ENCODE results near the gene TAS2R3. TPM values are rescaled to one million over a fixed set of nuclear protein-coding genes. Genes with fewer than 3 reads are reported as not detected.
"Not testable (repeated sequence)": the region's sequence is repeated elsewhere in the genome, so short reads cannot be mapped to it uniquely, and the experiment has no call there.

TAS2R3 gene, protein sequence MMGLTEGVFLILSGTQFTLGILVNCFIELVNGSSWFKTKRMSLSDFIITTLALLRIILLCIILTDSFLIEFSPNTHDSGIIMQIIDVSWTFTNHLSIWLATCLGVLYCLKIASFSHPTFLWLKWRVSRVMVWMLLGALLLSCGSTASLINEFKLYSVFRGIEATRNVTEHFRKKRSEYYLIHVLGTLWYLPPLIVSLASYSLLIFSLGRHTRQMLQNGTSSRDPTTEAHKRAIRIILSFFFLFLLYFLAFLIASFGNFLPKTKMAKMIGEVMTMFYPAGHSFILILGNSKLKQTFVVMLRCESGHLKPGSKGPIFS
- 0.12 TPM in 1 of 2 replicates, not detected in the other for total RNA-seq (2014; rRNA removed; shearing (Covaris generic))

DNA sequence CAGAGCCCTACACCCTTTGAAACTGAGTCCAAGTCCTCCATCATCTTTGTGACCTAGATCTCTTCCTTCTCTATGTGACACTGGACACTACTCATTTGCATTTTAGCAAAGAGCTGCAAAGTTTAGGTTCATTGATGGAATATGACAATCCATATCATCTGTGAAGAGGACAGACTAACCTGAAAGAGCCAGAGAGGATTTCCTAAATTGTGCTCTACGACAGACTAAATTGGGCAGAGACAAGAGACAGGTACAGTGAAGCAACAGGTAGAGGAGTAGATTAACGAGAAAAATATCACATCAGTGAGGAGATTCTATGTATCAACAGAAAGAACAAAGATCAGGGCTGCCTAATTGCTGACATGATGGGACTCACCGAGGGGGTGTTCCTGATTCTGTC lies at the start of gene TAS2R3:
Gene TAS2R3 (plus strand): TSS at position 301 of the 400 bp plus-strand sequence. CDS start 62 bp downstream, at position 363.
- DNase-seq (ENCODE audit: low read depth) = no peak

DNA sequence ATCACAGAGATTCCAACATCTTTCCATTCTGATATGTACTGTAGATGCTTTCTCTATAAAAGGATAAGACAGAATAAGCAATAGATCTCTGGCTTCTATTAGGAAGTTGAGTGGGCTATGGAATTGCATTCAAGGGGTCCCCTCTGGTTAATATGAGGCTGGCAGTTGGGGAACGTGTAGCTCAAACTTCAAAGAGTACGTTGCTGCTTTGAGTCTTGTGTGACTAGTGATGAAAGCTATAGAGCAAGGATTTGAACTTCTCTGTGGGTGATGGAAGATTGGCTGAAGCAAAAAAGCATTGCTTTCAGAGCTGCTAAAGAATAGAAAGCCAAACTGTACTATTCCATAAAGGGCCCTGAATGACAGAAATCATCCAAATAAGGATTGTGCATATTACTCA lies 49.3 kb upstream of the TAS2R3 start:
- DNase-seq (ENCODE audit: low read depth) = no peak

DNA sequence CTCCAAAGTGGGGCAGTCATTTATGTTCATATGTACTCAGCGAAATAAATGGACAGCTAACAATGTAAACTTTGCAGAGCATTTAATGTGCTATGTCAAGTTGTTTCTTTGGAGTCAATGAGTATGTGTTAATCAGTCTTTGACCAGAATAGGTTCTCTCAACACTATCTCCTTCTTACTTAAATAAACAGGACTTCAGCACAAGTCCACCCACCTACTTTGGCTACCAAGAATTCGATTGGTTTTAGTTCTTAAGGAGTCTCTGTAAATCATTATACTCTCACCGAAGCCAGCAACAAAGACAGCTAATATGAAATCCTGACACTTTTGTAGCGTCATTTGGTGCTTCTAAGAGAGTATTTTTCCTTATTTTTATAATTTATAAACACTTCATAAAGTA lies 48.9 kb upstream of the TAS2R3 start:
- DNase-seq (ENCODE audit: low read depth) = no peak

DNA sequence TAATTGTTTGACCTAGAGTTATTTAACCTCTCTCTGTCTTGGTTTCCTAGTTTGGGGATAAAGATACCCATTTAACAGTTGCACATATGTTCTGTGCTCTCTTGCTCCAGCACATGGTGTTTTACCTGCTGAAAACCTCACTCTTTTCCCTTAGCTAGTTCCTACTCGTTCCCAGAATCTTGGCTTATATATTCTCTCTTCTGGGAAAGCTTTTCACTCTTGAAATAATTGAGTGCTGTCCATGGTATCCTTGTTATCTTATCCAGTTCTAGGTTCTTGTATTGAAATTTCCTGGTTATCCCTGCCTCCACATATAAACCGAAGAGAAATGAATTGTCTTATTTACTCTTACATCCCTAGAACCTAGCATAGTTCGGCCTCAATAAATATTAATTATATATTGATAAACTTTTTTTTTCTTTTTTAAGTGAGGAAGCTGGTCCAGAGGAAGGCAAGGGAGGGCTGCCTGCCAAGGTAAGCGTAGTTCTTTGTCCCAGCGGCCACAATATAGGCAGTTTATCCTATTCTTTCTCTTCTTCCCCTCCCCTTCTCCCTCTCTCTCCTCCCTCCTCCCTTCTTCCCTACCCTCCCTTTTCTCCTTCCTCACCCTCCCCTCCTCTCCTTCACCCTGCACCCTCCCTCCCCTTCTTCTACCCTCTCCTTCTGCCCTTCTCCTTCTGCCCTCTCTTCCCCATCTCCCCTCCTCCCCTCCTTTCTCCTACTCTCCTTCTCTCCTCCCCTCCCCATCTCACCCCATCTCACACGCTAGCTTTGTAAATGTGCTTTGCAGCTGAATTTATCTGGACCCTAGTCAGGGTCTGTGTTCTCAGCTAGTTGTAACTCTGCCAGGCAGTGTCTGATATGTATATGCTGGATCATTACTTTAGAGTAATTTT lies 47.9 kb upstream of the TAS2R3 start:
- DNase-seq (ENCODE audit: low read depth) = no peak

DNA sequence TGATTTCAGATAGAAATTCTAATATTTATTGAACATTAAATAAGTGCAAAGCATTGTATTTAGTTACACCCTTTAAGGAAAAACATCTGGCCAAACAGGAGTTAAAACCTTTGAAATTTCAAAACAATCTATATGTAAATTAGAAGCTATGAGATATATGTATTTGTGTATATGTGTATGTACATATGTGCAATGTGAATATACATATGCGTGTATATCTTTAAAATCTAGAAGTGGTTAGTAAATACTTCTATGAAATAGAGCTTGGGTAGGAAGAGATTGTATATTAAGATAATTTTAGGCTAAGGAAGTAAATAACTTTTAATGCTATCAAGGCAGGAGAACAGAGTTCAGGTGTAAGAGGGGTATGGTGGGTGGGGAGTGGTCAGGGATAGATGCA lies 46.4 kb upstream of the TAS2R3 start:
- no peak for DNase-seq (ENCODE audit: low read depth)

DNA sequence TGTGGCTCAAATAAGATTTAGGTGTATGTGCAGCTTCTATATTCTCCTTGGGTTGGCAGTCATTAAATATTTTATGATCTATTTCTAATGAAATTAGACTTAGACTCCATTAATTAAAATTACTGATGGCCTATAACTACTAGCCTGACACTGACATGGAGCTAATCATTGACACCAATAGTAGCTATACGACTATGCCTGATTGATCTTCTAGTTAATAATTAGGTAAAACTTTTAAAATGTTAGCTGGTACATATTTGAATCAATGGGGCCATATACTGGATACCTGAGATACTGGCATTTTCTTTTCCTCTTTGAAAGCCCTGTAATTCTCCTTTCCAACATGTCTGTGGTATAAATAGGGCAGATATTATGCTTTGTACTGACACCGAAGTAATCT lies 41.4 kb upstream of the TAS2R3 start:
- no peak for DNase-seq (ENCODE audit: low read depth)

DNA sequence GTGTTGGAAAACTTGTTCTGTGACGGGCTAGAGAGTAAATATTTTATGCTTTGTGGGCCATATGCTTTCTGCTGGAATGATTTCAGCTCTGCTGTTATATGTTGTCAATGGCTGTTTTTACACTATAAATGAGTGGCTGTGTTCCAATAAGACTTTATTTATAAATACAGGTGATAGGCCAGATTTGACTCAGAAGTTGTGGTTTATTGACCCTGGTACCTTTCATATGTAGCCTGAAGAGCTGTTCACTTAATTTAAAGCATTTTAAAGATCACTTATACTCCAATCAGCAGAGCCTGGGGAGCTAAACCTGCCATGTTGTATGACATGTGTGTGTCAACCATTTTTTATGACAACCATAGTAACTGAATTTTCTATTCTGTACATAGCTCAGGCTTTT lies 34.9 kb upstream of the TAS2R3 start:
- DNase-seq (ENCODE audit: low read depth) = no peak

DNA sequence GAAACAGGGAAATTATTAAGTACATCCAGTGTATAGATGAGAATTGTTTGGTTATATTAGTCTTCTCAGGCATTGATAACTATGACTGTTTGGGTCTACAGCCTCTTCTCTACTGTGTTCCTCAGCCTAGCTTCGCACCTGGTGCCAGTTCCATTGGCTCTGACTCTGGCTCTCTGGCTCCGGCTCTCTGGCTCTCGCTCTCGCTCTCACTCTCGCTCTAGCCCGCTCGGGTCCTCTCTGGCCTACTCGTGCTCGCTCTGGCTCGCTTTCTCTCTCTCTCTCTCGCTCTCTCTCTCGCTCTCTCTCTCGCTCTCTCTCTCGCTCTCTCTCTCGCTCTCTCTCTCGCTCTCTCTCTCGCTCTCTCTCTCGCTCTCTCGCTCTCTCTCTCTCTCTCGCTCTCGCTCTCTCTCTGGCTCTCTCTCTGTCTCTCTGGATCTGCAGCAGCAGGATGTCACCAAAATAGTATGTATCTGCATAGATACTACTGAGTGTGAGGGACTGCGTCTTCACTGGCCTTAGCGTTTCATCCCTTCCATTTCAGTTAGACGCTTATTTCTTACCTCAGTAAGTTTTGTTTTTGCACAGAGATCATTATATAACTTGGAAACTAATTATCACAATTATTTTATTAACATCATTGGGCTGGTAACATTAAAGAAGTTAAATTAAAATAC lies 32.3 kb upstream of the TAS2R3 start:
- DNase-seq (ENCODE audit: low read depth) = no peak

DNA sequence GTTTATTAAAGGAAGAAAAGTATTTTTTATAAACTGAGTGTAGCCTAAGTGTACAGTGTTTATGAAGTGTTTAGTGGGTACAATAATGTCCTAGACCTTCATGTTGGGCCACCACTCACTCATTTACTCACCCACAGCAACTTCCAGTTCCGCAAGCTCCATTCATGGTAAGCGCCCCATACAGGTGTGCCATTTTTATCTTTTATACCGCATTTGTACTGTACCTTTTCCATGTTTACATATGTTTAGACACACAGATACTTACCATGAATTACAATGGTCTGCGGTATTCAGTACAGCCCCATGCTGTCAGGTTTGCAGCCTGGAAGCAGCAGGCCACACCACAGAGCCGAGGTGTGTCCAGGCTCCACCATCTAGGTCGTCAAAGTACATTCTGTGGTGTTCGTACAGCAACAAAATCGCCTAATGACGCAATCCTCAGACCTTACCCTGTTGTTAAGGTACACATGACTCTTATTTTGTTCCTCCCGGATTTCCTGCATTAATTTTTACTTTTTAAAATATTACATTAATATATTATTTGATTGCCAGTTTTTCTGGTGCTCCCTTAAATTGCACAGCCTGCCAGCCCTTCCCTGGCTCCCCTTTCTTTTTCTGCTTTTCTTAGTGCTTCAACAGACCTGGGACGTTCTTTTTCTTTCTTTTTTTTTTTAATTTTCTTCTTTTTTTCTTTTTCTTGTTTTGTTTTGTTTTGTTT lies 26.6 kb upstream of the TAS2R3 start:
- peak; percentile 9 for DNase-seq (ENCODE audit: low read depth)

DNA sequence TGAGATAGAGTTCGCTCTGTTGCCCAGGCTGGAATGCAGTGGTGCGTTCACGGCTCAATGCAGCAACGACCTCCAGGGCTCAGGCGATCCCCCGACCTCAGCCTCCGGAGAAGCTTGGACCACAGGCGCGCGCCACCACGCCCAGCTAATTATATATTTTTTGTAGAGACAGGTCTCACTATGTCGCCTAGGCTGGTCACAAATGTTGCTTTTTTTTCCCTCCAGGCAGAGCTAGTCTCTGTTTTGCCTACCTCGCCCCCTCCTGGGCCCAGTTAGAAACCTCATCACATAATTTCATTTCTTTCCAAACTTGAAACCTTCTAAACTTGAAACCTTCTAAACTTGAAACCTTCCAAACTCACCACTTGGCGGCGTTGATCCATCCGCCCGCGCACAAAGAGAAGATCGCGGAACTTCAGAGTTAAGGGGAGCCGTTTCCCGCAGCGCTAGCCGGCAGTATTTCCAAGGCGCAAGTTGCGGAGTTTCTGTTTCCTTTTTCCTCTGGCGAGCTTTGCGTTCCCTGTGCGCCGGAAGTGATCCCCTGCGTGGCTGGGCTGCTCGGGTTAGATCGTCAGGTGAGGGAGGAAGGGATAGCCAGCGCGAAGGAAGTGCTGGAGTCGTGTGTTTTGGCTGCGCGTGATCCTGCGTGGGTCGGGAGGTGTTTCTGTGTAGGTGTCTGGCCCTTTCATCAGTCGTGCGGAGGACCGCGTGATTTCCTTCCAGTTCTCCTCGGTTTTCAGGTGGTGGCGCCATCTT lies 25.9 kb upstream of the TAS2R3 start, which contains the start of gene SSBP1:
Gene SSBP1 (plus strand): TSS at position 523 of the 756 bp plus-strand sequence. CDS start 809 bp downstream, outside the sequence.
- DNase-seq (ENCODE audit: low read depth) = peak; percentile 95

DNA sequence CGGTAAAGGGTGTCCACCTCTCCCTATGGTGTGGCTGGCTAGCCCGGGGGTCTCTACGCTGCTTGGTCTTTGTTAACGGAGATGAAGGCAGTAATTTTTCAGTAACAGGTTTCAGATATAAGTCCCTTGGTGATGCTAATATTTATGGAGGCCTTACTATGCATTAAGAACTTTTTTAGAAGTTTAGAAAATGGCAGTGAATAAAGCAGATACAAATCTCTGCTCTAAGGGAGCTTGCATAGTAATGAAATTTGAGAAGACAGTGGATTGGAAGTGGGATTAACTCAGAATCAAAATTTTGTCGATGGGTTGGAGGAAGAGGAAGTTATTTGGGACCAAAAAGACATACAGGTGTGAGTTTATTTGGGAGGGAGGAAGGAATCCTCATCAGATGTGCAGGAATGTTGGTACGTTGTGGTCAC lies 25.3 kb upstream of the TAS2R3 start:
- DNase-seq (ENCODE audit: low read depth) = no peak

DNA sequence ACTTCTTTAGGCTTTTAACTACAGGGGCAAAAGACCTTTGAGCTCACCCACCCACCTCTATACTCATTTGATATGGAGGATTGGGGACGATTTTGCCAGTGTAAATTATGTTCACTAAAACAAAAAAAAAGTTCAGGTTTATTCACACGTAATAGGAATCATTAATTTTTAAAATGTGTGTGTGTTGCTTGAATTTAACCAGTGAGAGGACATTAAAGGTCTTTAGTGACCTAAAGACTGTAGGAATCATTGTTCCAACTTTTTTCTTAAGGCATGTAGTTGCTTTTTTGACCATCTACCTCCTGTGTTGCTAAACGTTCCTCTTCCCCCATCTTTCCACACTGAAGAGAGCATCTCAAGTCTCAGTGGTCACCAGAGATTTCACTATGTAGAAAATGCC lies 24.6 kb upstream of the TAS2R3 start:
- no peak for DNase-seq (ENCODE audit: low read depth)

DNA sequence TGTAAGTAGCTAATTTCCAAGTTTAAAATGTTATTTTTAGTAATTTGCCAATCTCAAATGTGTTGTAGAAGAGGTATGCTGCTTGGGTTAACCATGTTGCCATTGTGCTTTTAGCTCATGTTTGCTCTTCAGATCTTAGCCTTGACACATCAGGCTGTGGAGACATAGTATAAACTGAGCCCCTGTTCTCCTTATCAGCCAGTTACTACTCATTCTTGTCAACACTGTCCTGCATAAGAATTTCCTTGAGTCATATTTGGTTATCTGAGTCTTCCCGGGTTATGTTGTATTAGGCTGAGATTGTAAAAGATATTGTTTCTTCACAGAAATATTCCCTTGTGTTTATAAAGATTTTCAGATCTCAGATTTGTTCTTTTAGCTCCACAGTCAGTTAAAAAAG lies 21.7 kb upstream of the TAS2R3 start:
- no peak for DNase-seq (ENCODE audit: low read depth)

DNA sequence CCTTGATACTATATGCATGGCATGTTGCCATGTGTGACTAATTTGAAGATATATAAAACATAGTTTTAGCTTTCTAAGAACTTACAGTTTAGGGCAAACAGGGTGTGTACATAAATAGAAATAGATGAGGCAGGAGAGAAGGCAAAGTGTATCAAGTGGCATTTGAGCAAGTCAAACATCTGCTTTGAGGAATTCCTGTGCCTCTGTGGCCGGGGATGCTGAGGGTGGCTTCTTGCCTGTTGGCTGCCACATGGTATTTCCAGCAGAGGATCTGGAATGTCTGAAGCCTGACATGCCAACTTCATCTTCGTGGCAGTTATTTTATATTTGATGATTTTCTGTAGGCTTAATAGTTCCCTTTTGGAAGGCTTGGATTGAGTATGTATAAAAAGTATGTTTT lies 19.8 kb upstream of the TAS2R3 start:
- no peak for DNase-seq (ENCODE audit: low read depth)

DNA sequence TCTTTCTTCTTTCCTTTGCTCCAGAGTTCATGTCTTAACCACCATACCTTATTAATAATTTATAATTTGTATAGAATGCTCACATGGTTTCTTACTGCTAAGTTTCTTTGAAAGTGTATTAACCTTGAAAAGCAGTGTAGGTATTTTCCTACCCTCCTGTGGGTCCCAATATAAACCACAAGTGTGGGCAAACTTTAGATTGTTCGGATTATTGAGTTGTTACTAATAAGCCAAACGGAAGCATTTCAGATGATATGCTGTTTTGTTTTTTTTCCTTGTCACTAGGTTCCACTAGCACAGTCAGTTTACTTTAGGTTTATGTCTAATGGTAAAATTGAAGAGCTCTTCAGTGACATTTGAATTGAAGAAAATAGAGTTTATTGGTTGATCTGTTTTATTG lies 15.5 kb upstream of the TAS2R3 start:
- DNase-seq (ENCODE audit: low read depth) = no peak

DNA sequence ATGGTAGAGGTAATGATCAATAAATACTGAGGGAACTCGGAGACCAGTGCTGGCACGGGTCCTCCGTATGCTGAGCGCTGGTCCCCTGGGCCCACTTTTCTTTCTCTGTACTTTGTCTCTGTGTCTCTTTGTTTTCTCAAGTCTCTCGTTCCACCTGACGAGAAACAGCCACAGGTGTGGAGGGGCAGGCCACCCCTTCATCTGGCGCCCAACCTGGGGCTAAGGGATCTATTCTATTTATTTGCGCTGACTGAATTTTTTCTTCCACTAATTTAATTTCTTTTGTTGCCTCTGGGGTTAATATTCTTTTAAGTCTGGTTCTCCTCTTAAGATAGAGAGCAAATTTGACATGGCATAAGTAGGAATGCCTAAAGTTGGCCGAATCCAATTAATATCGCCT lies 12.0 kb upstream of the TAS2R3 start:
- peak; percentile 28 for DNase-seq (ENCODE audit: low read depth)

DNA sequence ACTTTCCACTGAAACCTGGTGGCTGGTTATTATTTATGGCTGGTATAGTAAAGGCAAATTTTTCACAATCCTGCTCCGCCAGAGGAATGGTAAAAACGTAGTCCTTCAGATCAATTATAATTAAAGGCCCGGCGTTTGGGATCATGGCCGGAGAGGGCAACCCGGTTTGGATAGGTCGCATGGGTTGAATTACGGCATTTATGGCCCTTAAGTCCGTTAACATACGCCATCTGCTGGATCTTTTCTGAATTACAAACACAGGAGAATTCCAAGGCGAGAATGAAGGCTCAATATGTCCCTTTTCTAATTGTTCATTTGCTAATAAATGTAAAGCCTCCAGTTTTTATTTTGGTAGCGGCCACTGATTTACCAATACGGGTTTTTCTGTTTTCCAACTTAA lies 11.3 kb upstream of the TAS2R3 start:
- no peak for DNase-seq (ENCODE audit: low read depth)

DNA sequence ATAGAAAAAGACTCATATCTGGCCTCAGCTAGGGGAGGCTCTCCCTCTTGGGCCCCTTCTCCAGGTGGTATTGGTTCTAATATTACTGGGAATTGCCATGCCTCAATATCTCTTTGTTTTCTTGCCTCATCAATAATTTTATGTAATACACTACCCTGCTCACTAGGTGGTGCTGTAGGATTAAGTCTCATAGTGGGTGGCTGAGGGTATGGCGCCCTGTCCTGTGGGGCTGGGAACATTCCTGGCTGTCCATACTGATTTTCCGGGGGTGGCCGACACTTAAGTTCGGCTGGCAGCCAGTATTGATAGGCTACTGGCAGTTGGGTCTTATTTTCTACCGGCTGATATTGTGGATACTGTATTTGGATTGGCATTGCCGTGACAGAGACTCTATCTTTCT lies 9.0 kb upstream of the TAS2R3 start:
- peak; percentile 21 for DNase-seq (ENCODE audit: low read depth)

DNA sequence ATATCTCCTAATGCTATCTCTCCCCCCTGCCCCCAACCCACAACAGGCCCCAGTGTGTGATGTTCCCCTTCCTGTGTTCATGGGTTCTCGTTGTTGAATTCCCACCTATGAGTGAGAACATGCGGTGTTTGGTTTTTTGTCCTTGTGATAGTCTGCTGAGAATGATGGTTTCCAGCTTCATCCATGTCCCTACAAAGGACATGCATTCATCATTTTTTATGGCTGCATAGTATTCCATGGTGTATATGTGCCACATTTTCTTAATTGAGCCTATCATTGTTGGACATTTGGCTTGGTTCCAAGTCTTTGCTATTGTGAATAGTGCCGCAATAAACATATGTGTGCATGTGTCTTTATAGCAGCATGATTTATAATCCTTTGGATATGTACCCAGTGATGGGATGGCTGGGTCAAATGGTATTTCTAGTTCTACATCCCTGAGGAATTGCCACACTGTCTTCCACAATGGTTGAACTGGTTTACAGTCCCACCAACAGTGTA lies 6.2 kb downstream of the TAS2R3 start:
- not testable (repeated sequence) for DNase-seq (ENCODE audit: low read depth)

DNA sequence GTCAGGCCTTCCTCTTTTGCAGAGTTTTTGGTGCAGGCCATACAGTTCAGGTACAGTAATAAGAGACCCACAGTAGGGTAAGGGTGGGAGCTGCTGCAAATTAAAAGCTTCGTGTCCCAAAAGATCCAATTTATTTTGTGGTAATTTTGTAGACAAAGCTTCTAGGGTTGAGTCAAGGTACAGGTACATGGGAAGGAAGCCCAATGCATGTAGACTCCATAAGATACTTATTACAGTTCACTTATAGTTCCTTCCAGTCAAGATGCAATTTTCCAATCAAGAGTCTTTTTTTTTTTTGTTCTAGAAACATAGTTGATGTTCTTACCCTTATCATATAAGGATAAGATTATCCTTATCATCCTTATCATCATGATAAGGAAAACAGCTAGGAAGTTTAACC lies 12.5 kb downstream of the TAS2R3 start, which contains the start of gene TAS2R4:
Gene TAS2R4 (plus strand): TSS at position 301 of the 400 bp plus-strand sequence. CDS start 1,815 bp downstream, outside the sequence.
- no peak for DNase-seq (ENCODE audit: low read depth)
